Erythroblast (primary cell): ENCODE results near the gene FDPS.
"Not testable (repeated sequence)": the region's sequence is repeated elsewhere in the genome, so short reads cannot be mapped to it uniquely, and the experiment has no call there.

Experiments
- DNase-seq, 2 experiments: peaks; one replicate each; lab custom pipeline; 2025; lab: John Stamatoyannopoulos, UW
- GATA1 ChIP-seq: IDR thresholded peaks from 2 replicates; pipeline ENCODE4 v1.6.1; 2011; ENCODE audit warnings: low read depth, mild to moderate bottlenecking, control low read depth, low read length, moderate library complexity
- POLR2A ChIP-seq: IDR thresholded peaks from 2 replicates; pipeline ENCODE4 v1.6.1; 2011; ENCODE audit warnings: mild to moderate bottlenecking, low read length

FDPS gene

DNA sequence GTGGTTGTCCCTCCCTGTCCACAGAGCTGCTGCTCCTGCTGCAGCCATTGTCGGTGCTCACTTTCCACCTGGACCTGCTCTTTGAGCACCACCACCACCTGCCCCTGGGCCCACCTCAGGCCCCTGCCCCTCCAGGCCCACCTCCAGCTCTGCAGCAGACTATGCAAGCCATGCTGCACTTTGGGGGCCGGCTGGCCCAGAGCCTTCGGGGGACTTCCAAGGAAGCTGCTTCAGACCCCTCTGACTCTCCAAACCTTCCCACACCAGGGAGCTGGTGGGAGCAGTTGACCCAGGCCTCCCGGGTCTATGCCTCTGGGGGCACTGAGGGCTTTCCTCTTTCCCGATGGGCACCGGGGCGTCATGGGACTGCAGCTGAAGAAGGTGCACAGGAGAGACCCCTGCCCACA lies 18.0 kb downstream of the FDPS start:
- TF ChIP-seq GATA1: no peak
- TF ChIP-seq POLR2A: no peak
- no peak for DNase-seq

DNA sequence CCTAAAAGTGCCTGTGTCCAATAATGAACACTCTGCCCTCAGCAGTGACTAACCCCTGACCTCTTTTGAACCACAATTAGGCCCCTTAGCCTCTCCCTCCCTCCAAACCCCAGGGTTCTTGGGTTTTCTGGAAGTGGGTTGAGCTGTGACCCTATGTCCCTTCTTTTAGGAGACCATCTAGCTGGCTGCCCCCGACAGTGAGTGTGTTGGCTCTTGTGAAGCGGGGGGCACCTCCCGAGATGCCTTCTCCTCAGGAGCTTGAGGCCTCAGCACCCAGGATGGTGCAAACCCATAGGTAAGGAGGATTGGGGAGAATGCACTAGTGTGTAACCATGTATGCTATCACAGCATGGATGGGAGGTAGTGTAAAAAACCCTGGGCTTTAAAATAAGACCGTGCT lies 19.3 kb downstream of the FDPS start:
- no peak for DNase-seq
- TF ChIP-seq POLR2A (no peak), GATA1 (no peak)

DNA sequence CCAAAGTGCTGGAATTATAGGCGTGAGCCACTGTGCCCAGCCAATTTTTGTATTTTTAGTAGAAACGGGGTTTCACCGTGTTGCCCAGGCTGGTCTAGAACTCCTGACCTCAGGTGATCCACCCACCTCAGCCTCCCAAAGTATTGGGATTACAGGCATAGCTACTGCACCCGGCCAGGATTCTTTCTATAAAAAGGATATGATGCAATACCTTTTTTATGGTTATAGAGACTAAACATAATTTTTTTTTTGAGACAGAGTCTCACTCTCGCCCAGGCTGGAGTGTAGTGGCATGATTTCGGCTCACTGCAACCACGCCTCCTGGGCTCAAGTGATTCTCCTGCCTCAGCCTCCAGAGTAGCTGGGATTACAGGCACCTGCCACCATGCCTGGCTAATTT lies 20.2 kb downstream of the FDPS start:
- not testable (repeated sequence) for DNase-seq

DNA sequence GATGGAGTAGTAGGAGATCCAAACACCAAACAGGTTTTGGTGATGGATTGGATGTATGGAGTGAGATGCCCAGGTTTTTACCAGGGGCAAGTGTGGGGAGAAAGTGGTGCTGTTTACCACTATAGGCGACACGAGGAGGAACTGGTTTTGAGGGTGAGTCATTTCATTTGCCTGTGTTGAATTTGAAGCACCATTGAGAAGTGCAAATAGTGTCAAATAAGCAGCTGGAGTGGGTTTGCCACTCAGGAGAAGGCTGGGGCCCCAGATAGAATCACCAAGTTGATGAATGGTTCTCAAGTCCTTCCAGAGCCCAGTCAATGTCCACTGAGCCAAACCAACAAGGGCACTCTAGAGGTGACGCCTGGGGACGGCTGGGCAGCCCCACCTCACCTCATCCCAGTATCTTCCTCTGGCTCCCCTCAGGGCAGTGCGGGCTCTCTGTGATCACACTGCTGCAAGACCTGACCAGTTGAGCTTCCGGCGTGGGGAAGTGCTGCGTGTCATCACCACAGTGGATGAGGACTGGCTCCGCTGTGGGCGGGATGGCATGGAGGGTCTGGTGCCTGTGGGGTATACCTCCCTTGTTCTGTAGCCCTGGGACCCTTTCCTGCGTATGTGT lies 21.4 kb downstream of the FDPS start:
- peak in 1 of 2 experiments; percentile 7 for DNase-seq
- TF ChIP-seq POLR2A (no peak), GATA1 (no peak)

DNA sequence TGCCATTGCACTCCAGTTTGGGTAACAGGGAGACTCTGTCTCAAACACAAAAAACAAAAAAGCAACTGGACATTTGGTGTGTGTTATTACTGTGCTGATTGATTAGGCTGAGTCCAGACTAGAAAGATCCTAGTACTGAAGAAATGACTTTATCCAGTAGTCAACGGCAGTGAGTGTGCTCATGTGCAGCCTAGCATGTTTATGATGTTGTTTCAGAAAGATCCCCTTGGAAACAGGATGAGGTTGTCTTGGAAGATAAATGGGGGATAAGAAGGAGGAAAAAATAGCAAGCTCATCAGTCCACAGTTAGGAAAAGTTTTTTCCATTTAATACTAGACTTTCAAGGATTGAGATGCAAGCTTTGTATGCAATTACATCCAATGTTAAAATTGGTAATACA lies 26.3 kb downstream of the FDPS start:
- no peak for DNase-seq
- TF ChIP-seq POLR2A: no peak

DNA sequence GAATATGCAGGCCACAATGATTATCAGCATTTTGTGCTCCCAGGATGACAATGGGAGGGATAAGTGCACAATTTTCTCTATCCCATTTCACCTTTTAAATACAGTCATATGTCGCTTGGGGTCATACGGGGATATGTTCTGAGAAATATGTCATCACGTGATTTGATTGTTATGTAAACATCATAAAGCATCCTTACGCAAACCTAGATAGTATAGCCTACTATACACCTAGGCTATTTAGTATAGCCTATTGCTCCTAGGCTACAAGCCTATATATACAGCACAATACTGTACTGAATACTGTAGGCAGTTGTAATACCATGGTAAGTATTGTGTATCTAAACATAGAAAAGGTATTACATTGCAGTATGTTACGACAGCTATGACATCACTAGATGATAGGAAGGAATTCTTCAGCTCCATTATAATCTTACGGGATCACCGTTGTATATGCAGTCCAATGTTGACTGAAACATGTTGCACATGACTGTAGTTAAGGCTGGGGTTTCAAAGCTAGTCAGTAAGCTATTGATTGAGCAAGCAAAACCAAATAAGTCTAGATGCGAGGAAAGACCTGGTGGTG lies 30.9 kb downstream of the FDPS start:
- TF ChIP-seq POLR2A: no peak
- TF ChIP-seq GATA1: no peak
- peak in 1 of 2 experiments; percentile 19 for DNase-seq

DNA sequence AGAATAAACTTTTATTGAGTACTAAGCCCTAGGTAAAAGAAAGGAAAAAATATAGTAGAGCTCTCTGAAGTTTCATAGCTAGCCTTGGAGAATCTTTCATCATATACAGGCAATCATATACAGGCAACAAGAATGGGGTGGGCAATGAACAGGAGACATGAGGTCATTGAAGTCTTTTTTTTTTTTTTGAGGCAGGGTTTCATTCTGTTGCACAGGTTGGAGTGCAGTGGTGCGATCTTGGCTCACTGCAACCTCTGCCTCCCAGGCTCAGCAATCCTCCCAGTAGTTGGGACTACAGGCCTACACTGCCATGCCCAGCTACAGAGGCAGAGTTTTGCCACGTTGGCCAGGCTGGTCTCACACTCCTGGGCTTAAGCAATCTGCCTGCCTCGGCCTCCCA lies 34.2 kb downstream of the FDPS start:
- no peak for TF ChIP-seq GATA1
- TF ChIP-seq POLR2A: no peak
- DNase-seq: no peak

DNA sequence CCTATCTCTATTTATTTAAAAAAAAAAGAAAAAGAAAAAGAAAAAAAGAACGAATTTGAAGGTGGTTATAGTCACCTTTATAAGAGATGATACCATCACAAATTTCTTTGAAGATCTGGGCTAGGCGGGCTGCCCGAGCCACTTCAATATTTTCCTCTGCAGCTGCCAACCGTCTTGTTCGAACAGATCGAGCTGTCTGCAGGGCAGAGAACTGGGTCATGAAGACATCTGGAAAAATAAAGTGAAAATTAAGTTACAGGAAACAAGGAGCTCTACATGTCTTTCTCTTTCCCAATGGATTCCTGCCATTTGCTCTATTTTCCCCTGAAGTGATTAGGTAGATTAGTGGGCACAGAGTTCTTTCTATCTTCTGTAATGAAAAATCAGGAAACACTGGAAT lies 44.0 kb downstream of the FDPS start:
- no peak for TF ChIP-seq POLR2A
- no peak for TF ChIP-seq GATA1
- no peak for DNase-seq

DNA sequence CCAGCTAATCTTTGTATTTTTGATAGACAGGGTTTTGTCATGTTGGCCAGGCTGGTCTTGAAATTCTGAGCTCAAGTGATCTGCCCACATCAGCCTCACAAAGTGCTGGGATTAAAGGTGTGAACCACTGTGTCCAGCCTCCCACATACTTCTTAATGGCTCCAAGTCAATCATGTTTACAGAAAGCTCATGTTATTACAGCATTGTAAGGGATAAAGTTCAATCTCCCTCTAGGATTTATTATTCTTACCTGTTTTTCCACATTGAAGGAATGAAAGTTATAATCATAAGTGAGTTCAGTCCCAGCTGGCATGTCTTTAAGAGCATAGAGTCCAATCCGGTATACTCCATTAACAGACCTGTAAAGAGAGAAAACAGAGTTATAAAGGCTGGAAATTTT lies 51.4 kb downstream of the FDPS start:
- DNase-seq: no peak
- no peak for TF ChIP-seq GATA1
- TF ChIP-seq POLR2A: no peak
